ENCODE measurements around the gene PAEP. TPM values are rescaled to one million over a fixed set of nuclear protein-coding genes. Genes with fewer than 3 reads are reported as not detected.

Gene PAEP
- total RNA-seq, 2 donors from 2014 or later = 3.0 TPM; not detected in 1

GRCh38 chr9:135615666-135616618 lies 54.4 kb downstream of the PAEP start:
- Histone ChIP-seq H3K4me3 (no peak overlapping the region), H3K9me3 (no peaks in the 10 kb centered on the region), H3K36me3 (no peaks in the 10 kb centered on the region), H3K4me1 (replicated peaks) (no peaks in the 10 kb centered on the region), H3K27me3 (replicated peaks; ENCODE audit: insufficient read depth) (peaks cover 7% of the 10 kb centered on the region), H3K27ac (no peak overlapping the region)
- TF ChIP-seq POLR2AphosphoS5 (IDR thresholded peaks at IDR 0.05) (no peak), CTCF (IDR thresholded peaks at IDR 0.05) (no peak)
- intact Hi-C loops (cut with DNase I) = no loop called here
- DNase-seq (ENCODE audit: low spot score) = no peak
- 63% methylated on average over 31 of the region's 31 CpGs for whole genome bisulfite sequencing

Other genes starting within 250 kb of the PAEP start
- 10 to 100 TPM; 15.3 to 41.9 TPM for gene PPP1R26, start 82.0 kb upstream of the PAEP start, total RNA-seq
- gene MRPS2, start 61.1 kb upstream of the PAEP start, total RNA-seq = 10 to 100 TPM; 55.6 to 55.9 TPM
- not detected for gene LCN1, start 40.3 kb upstream of the PAEP start, total RNA-seq
- 10 to 100 TPM in 1 of 2 donors, not detected in 1; 19.7 TPM for gene OBP2A, start 15.6 kb upstream of the PAEP start, total RNA-seq
- gene GLT6D1, start 77.8 kb downstream of the PAEP start, total RNA-seq = not detected
- not detected for gene LCN9, start 101.6 kb downstream of the PAEP start, total RNA-seq
- 10 to 100 TPM in 1 of 2 donors, not detected in 1; 16.8 TPM for gene SOHLH1, start 137.7 kb downstream of the PAEP start, total RNA-seq
- 1 to 10 TPM in 1 of 2 donors, under 1 TPM in 1; 0.09 to 3.0 TPM for gene KCNT1, start 140.4 kb downstream of the PAEP start, total RNA-seq

All from prostate gland (tissue), 2 donors.